ENCODE results near the gene CDC42BPG. TPM values are rescaled to one million over a fixed set of nuclear protein-coding genes. Genes with fewer than 3 reads are reported as not detected.

Gene CDC42BPG
- polyA plus RNA-seq, 1 experiment = 0.02 TPM

- POLR2A ChIA-PET = interaction anchor here (0.6 to 1.0 kb wide), 2 partner anchors 8 to 24 kb away, joined by 3 read pairs; no protein-coding TSS in a partner anchor
- Histone ChIP-seq H3K4me3 (ENCODE audit: low read depth, low read length) (peak overlapping the region; percentile 62), H3K27ac (ENCODE audit: low read depth, low read length) (no peak overlapping the region), H3K27me3 (ENCODE audit: control insufficient read depth, insufficient read depth, low read length) (no peaks in the 10 kb centered on the region), H3K9me3 (ENCODE audit: control insufficient read depth, insufficient read depth, low read length) (no peaks in the 10 kb centered on the region)
- CTCF ChIA-PET = interaction anchor here (0.6 to 0.8 kb wide), 4 partner anchors 86 to 233 kb away, joined by 3 to 4 read pairs (median 4); no protein-coding TSS in a partner anchor
- DNase-seq (ENCODE audit: low read depth, low spot score) = no peak
- TF ChIP-seq, protein P1, sequence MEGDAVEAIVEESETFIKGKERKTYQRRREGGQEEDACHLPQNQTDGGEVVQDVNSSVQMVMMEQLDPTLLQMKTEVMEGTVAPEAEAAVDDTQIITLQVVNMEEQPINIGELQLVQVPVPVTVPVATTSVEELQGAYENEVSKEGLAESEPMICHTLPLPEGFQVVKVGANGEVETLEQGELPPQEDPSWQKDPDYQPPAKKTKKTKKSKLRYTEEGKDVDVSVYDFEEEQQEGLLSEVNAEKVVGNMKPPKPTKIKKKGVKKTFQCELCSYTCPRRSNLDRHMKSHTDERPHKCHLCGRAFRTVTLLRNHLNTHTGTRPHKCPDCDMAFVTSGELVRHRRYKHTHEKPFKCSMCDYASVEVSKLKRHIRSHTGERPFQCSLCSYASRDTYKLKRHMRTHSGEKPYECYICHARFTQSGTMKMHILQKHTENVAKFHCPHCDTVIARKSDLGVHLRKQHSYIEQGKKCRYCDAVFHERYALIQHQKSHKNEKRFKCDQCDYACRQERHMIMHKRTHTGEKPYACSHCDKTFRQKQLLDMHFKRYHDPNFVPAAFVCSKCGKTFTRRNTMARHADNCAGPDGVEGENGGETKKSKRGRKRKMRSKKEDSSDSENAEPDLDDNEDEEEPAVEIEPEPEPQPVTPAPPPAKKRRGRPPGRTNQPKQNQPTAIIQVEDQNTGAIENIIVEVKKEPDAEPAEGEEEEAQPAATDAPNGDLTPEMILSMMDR (IDR thresholded peaks at IDR 0.05; ENCODE audit: low read depth, low read length) = no peak
Measured at GRCh38 chr11:64802370-64803157, 41.9 kb downstream of the CDC42BPG start.

DNA sequence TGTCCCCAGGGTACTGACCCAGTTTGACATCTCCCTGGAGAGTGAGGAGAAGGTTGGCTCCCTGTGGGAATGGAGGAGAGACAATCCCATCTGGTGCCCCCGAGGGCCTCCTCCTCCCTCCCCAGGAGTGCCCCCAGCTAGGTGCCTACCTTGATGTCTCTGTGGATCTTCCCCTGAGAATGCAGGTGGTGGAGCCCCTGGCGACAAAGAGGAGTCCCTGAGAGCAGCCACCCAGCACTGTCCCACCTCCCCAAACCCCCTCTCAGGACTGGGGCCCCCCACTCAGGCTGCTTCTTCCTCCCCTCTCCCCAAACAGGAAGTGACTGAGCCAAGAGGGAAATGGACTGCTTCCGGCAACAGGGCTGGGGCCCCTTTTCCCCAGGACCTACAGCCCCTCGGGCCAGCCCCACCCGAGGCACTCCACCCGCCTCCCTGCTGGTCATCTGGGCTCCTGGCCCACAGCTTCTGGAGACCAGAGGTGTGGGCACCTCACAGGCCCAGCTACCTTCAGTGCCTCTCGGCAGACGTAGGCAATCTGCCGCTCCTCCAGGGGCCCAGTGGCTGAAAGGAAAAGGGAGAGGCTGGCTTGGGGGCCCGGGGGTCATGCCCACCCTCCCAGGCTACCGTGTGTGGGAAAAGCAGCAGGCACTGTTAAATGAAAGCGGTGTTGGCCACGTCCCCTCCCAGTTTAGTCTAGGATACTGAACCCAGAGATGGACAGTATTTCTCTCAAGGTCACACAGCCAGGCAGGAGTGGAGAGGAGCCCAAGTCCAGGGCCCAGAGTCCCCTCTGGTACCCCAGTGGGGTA lies 42.7 kb downstream of the CDC42BPG start:
- CTCF ChIA-PET = interaction anchor here (0.8 to 0.9 kb wide), 2 partner anchors 14 to 86 kb away, joined by 3 read pairs; no protein-coding TSS in a partner anchor

GRCh38 chr11:64801158-64801464 lies 43.3 kb downstream of the CDC42BPG start:
- no peaks in the 10 kb centered on the region for H3K9me3 ChIP-seq (ENCODE audit: control insufficient read depth, insufficient read depth, low read length)
- TF ChIP-seq, protein P1 (IDR thresholded peaks at IDR 0.05; ENCODE audit: low read depth, low read length) = no peak
- ChIA-PET CTCF (interaction anchor here (0.9 kb wide), 1 partner anchor 13 kb away, joined by 3 read pairs; no protein-coding TSS in a partner anchor), POLR2A (no interaction called here)
- no peak overlapping the region for H3K4me3 ChIP-seq (ENCODE audit: low read depth, low read length)
- no peak overlapping the region for H3K27ac ChIP-seq (ENCODE audit: low read depth, low read length)
- DNase-seq (ENCODE audit: low read depth, low spot score) = no peak
- H3K27me3 ChIP-seq (ENCODE audit: control insufficient read depth, insufficient read depth, low read length) = no peaks in the 10 kb centered on the region

More for the DNA sequence above, 42.7 kb downstream of the CDC42BPG start:
- no peak for DNase-seq (ENCODE audit: low read depth, low spot score)
- Histone ChIP-seq H3K27me3 (ENCODE audit: control insufficient read depth, insufficient read depth, low read length) (no peaks in the 10 kb centered on the region), H3K9me3 (ENCODE audit: control insufficient read depth, insufficient read depth, low read length) (no peaks in the 10 kb centered on the region), H3K27ac (ENCODE audit: low read depth, low read length) (no peak overlapping the region), H3K4me3 (ENCODE audit: low read depth, low read length) (peak overlapping the region; percentile 62; the same call in 1 of the 2 replicates)
- POLR2A ChIA-PET = interaction anchor here (1.0 kb wide), 1 partner anchor 23 kb away, joined by 3 read pairs; no protein-coding TSS in a partner anchor
- TF ChIP-seq, protein P1 (IDR thresholded peaks at IDR 0.05; ENCODE audit: low read depth, low read length) = no peak

DNA sequence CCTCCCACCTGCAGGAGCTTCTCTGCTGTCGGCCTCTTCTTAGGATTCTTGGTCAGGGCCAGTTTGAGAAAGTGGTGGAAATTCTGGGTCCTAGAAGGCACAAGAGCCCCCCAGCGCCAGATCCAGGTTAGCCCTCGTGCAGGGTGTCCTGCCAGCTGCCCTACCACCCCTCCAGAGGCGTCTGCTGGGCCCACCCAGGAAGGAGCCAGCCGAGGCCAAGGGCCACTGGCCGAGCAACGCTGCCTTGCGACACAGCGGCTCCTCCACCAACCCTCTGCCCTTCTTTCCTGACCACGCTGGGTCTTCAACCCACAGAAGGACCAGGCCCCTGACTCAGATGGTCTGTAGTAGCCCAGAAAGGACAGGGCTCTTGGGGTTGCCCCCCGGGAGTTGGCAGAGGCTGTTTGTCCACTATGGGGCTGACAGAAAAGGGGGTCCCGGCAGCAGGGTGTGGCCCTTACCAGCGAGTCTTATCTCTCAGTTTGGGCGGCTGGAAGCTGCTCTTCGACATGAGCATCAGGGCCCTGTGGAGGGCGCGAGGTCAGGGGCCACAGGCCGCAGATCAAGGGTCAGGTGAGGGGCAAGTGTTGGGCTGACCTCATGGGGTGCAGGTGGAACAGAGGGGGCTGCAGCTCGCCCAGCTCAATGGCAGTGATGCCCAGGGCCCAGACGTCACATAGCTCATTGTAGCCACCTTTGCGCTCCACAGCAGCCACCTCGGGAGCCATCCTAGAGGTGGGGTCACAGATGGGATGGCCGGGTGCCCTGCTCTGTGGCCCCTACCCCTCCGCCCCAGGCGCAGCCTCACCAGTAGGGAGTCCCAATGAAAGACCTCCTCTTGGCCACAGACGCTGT lies 43.9 kb downstream of the CDC42BPG start:
- POLR2A ChIA-PET = no interaction called here
- CTCF ChIA-PET = no interaction called here
- no peak for DNase-seq (ENCODE audit: low read depth, low spot score)
- Histone ChIP-seq H3K9me3 (ENCODE audit: control insufficient read depth, insufficient read depth, low read length) (no peaks in the 10 kb centered on the region), H3K4me3 (ENCODE audit: low read depth, low read length) (no peak overlapping the region), H3K27ac (ENCODE audit: low read depth, low read length) (no peak overlapping the region), H3K27me3 (ENCODE audit: control insufficient read depth, insufficient read depth, low read length) (no peaks in the 10 kb centered on the region)
- TF ChIP-seq, protein P1 (IDR thresholded peaks at IDR 0.05; ENCODE audit: low read depth, low read length) = no peak

Data from AG04450 (cell line).